ENCODE data around the gene PRICKLE3. TPM values are rescaled to one million over a fixed set of nuclear protein-coding genes. Genes with fewer than 3 reads are reported as not detected.
A peak's percentile ranks its signal among the peaks of the same experiment; 100 is the strongest.

PRICKLE3 gene, protein sequence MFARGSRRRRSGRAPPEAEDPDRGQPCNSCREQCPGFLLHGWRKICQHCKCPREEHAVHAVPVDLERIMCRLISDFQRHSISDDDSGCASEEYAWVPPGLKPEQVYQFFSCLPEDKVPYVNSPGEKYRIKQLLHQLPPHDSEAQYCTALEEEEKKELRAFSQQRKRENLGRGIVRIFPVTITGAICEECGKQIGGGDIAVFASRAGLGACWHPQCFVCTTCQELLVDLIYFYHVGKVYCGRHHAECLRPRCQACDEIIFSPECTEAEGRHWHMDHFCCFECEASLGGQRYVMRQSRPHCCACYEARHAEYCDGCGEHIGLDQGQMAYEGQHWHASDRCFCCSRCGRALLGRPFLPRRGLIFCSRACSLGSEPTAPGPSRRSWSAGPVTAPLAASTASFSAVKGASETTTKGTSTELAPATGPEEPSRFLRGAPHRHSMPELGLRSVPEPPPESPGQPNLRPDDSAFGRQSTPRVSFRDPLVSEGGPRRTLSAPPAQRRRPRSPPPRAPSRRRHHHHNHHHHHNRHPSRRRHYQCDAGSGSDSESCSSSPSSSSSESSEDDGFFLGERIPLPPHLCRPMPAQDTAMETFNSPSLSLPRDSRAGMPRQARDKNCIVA
- 10 to 100 TPM; 22.8 to 27.3 TPM for total RNA-seq

- peak within 1 kb of the TSS; percentile 82 to 89 for H3K27ac Mint-ChIP-seq
- H3K36me3 Mint-ChIP-seq, result peaks cover 0 to 10% of the 10 kb centered on the region in 2 donors
- H3K9me3 Mint-ChIP-seq, result no peaks in the 10 kb centered on the region
- DNase-seq (ENCODE audit: low spot score in 2 of 2), result peak; percentile 75 to 80
- peak; percentile 17 to 39 for ATAC-seq
These were observed at the start of gene PRICKLE3 for GRCh38 chrX:49186125-49187027. PRICKLE3 (minus strand) TSS chrX:49186373; CDS start chrX:49186297, 76 bp downstream.

- Mint-ChIP-seq H3K9me3 (no peaks in the 10 kb centered on the region), H3K27ac (no peak overlapping the region), H3K36me3 (peaks cover 5 to 8% of the 10 kb centered on the region in 2 donors)
- ATAC-seq (no peak), DNase-seq (ENCODE audit: low spot score in 2 of 2) (no peak)
These were observed 47.8 kb upstream of the PRICKLE3 start for GRCh38 chrX:49233887-49234555.

GRCh38 chrX:49233176-49233575 is 47.0 kb upstream of the PRICKLE3 start, which contains the start of gene CACNA1F:
CACNA1F (minus strand) TSS chrX:49233340; CDS start chrX:49233309, 31 bp downstream.
- no peaks in the 10 kb centered on the region for H3K9me3 Mint-ChIP-seq
- ATAC-seq (no peak), DNase-seq (ENCODE audit: low spot score in 2 of 2) (no peak)
- no peak within 1 kb of the TSS for H3K27ac Mint-ChIP-seq
- H3K36me3 Mint-ChIP-seq, result peaks cover 5 to 8% of the 10 kb centered on the region in 2 donors

DNA sequence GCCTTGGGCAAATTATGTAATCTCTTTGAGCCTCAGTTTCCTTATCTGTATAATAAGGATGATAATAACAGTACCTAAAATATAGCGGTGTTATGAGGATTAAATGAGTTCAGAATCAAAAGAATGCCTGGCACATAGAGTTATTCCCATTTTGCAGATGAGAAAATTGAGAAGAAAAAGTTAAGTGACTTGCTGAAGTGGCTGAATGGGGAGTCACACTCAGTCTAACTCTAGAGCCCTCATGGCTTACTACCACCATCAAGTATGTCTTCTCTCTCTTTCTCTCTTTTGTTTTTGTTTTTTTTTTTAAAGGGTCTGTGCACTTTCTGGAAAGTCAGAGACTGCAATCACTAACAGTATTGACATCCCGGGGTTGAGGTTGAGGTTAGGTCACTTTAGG is 46.4 kb upstream of the PRICKLE3 start:
- DNase-seq (ENCODE audit: low spot score in 2 of 2), result no peak
- no peak for ATAC-seq
- peaks cover 5 to 8% of the 10 kb centered on the region in 2 donors for H3K36me3 Mint-ChIP-seq
- H3K27ac Mint-ChIP-seq, result no peak overlapping the region
- H3K9me3 Mint-ChIP-seq, result no peaks in the 10 kb centered on the region

DNA sequence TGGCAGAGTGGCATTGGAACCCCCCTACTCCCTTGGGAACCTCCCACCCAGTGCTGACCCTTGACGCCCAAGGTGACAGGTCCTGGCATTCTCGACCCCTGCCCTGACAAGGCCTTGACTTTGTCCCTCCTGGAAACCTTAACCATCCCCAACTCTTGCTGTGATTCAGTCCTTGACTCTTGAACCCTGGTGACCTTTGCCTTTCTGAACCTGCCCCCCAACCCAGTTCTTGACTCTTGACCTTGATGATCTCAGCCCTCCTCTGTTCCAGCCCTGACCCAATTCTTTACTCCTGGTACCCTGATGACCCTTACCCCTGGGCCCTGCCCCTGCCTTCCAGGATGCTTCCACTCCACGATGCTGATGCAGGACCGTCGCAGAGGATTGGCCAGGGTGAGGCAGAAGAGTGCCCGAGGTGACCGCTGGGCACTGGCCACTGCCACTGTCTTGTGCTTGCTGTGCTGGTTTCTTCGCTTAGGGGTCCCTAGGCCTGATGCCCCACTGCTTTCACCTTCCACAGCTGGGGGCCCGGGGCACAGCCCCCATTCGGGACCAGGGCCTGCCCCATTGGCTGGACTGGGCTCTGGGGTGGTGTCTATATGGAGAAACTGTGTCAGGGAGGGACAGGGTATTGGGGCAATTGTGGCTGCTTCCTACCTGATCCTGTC is 45.3 kb upstream of the PRICKLE3 start:
- Mint-ChIP-seq H3K27ac (peak overlapping the region in 1 of 2 donors; percentile 76), H3K9me3 (no peaks in the 10 kb centered on the region)
- no peak for ATAC-seq

GRCh38 chrX:49230500-49231232 is 44.5 kb upstream of the PRICKLE3 start:
- H3K27ac Mint-ChIP-seq, result peak overlapping the region in 1 of 2 donors; percentile 76
- ATAC-seq (peak; percentile 82 to 85), DNase-seq (ENCODE audit: low spot score in 2 of 2) (peak; percentile 65 to 66)
- H3K9me3 Mint-ChIP-seq, result no peaks in the 10 kb centered on the region
- peaks cover 0 to 5% of the 10 kb centered on the region in 2 donors for H3K36me3 Mint-ChIP-seq

More for the DNA sequence above, 45.3 kb upstream of the PRICKLE3 start:
- DNase-seq (ENCODE audit: low spot score in 2 of 2), result no peak
- H3K36me3 Mint-ChIP-seq, result peaks cover 0 to 5% of the 10 kb centered on the region in 2 donors

GRCh38 chrX:49228185-49228584 is 42.0 kb upstream of the PRICKLE3 start:
- DNase-seq (ENCODE audit: low spot score in 2 of 2) (no peak), ATAC-seq (no peak)
- no peak overlapping the region for H3K27ac Mint-ChIP-seq
- H3K36me3 Mint-ChIP-seq, result no peaks in the 10 kb centered on the region
- no peaks in the 10 kb centered on the region for H3K9me3 Mint-ChIP-seq

DNA sequence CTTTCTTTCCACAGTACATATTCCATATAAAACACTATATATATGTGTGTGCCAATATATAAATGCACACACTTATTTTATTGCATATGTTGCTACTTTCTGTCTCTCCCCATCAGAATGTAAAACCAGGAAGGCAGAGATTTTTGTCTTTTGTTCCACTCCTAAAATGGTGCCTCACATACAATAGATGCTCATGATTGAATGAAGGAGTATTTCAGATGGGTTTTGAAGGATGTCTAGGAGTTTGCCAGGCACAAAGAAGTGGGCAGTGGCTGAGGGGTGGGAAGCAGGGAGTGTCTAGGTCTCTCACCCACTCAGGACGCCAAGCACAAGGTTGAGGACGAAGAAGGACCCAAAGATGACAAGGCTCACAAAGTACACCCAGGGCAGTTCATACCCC is 41.6 kb upstream of the PRICKLE3 start:
- no peak for ATAC-seq
- H3K36me3 Mint-ChIP-seq, result no peaks in the 10 kb centered on the region

GRCh38 chrX:49226946-49227345 is 40.8 kb upstream of the PRICKLE3 start:
- Mint-ChIP-seq H3K27ac (no peak overlapping the region), H3K36me3 (no peaks in the 10 kb centered on the region), H3K9me3 (no peaks in the 10 kb centered on the region)
- DNase-seq (ENCODE audit: low spot score in 2 of 2) (no peak), ATAC-seq (no peak)

More for the DNA sequence above, 41.6 kb upstream of the PRICKLE3 start:
- DNase-seq (ENCODE audit: low spot score in 2 of 2), result no peak
- Mint-ChIP-seq H3K27ac (no peak overlapping the region), H3K9me3 (no peaks in the 10 kb centered on the region)

- no peak for DNase-seq (ENCODE audit: low spot score in 2 of 2)
- no peaks in the 10 kb centered on the region for H3K9me3 Mint-ChIP-seq
- ATAC-seq, result no peak
- no peaks in the 10 kb centered on the region for H3K36me3 Mint-ChIP-seq
- no peak overlapping the region for H3K27ac Mint-ChIP-seq
These were observed 39.7 kb upstream of the PRICKLE3 start for GRCh38 chrX:49225858-49226257.

- DNase-seq (ENCODE audit: low spot score in 2 of 2) (no peak), ATAC-seq (no peak)
- Mint-ChIP-seq H3K36me3 (no peaks in the 10 kb centered on the region), H3K27ac (no peak overlapping the region), H3K9me3 (no peaks in the 10 kb centered on the region)
These were observed 35.7 kb upstream of the PRICKLE3 start for GRCh38 chrX:49221868-49222267.

- Mint-ChIP-seq H3K9me3 (no peaks in the 10 kb centered on the region), H3K27ac (no peak overlapping the region), H3K36me3 (no peaks in the 10 kb centered on the region)
- ATAC-seq (no peak), DNase-seq (ENCODE audit: low spot score in 2 of 2) (no peak)
These were observed 33.9 kb upstream of the PRICKLE3 start for GRCh38 chrX:49220100-49220499.

DNA sequence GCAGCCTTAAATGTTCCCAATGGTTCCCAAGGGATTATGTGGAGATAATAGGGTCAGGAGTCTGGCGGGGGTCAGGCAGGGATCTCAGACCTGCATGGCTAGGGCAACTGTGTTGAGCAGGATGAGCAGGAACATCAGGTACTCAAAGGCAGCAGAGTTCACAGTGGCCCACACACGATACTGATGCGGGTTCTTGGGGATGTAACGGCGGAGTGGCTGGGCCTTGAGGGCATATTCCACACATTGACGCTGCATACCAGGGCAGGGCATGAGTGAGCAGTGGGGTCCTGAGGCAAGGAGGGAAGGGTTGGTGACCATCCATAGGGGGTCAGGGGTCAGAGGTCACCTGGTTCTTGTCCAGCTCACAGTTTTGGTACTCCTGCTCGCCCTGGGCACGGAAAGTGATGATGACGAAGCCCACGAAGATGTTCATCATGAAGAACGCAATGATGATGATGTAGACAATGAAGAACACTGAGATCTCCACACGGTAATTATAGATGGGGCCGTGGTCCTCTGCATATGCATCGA is 28.9 kb upstream of the PRICKLE3 start:
- peaks cover 6 to 7% of the 10 kb centered on the region in 2 donors for H3K9me3 Mint-ChIP-seq
- no peaks in the 10 kb centered on the region for H3K36me3 Mint-ChIP-seq
- ATAC-seq, result no peak

GRCh38 chrX:49214416-49214815 is 28.2 kb upstream of the PRICKLE3 start:
- ATAC-seq (no peak), DNase-seq (ENCODE audit: low spot score in 2 of 2) (no peak)
- Mint-ChIP-seq H3K36me3 (no peaks in the 10 kb centered on the region), H3K9me3 (peaks cover 6 to 7% of the 10 kb centered on the region in 2 donors), H3K27ac (no peak overlapping the region)

More for the DNA sequence above, 28.9 kb upstream of the PRICKLE3 start:
- H3K27ac Mint-ChIP-seq, result no peak overlapping the region
- no peak for DNase-seq (ENCODE audit: low spot score in 2 of 2)

DNA sequence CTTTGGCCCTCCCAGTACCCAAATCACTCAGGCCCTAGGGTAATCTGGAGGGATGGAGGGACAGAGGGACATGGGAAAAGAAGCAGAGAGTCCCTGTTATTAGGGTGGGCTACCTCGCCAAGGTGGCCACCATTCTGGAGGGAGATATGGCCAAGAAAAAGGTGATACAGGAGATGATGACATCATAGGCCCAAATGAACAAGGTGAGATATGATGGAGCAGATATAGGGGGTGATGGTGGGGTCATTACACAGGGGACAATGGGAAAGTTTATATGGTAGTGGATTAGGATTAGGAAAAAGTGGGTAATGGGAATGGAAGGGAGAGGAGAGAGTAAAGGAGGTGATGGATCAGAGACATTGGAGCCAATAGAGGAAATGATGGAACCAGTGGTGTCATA is 26.7 kb upstream of the PRICKLE3 start:
- Mint-ChIP-seq H3K27ac (no peak overlapping the region), H3K9me3 (peaks cover 6 to 7% of the 10 kb centered on the region in 2 donors), H3K36me3 (no peaks in the 10 kb centered on the region)
- ATAC-seq (no peak), DNase-seq (ENCODE audit: low spot score in 2 of 2) (no peak)

All from activated naive CD4-positive, alpha-beta T cell treated with anti-CD3 and anti-CD28 coated beads, Interleukin-2, amount 50 U/mL, for 72 hours (primary cell).